GM12865 (cell line): ENCODE results near the gene HOXB5.

ENCODE experiments used
- DNase-seq: peaks from one replicate; pipeline ENCODE4 v3.0.0; 2010; ENCODE audit warnings: low read depth
- H3K4me3 ChIP-seq: 2 replicates; pipeline ENCODE4 v1.5.1; 2011; ENCODE audit warnings: mild to moderate bottlenecking, low read depth, low read length, control low read depth
- CTCF ChIP-seq: IDR thresholded peaks from 2 replicates; pipeline ENCODE4 v1.5.1; 2011; ENCODE audit warnings: low read length, control low read depth, low read depth, inconsistent platforms; ENCODE audit not compliant: insufficient read depth; ENCODE audit errors: missing control alignments

The HOXB5 gene

GRCh38 chr17:48589060-48589830, 4.3 kb downstream of the HOXB5 start:
- TF ChIP-seq CTCF, result no peak
- no peak overlapping the region for H3K4me3 ChIP-seq
- no peak for DNase-seq

GRCh38 chr17:48588528-48588927, 5.1 kb downstream of the HOXB5 start:
- H3K4me3 ChIP-seq, result no peak overlapping the region
- TF ChIP-seq CTCF, result no peak
- DNase-seq, result no peak

- H3K4me3 ChIP-seq, result no peak overlapping the region
- TF ChIP-seq CTCF, result no peak
- DNase-seq, result no peak
Measured at GRCh38 chr17:48588074-48588415, 5.5 kb downstream of the HOXB5 start.

- no peak overlapping the region for H3K4me3 ChIP-seq
- no peak for TF ChIP-seq CTCF
- no peak for DNase-seq
Measured at GRCh38 chr17:48587276-48588073, 6.1 kb downstream of the HOXB5 start.

GRCh38 chr17:48586355-48587258, 7.0 kb downstream of the HOXB5 start:
- DNase-seq, result no peak
- TF ChIP-seq CTCF, result no peak
- H3K4me3 ChIP-seq, result no peak overlapping the region

- no peak for TF ChIP-seq CTCF
- H3K4me3 ChIP-seq, result no peak overlapping the region
- no peak for DNase-seq
Measured at GRCh38 chr17:48584223-48584741, 9.3 kb downstream of the HOXB5 start.
